Esophagus squamous epithelium (tissue), 4 donors: ENCODE measurements around the gene ETV6.

ENCODE experiments used
- CTCF ChIP-seq, 6 experiments: fragments of 450-650 bp in 4 of 6; fragments of 200-600 bp in 2 of 6; sonication (generic) in 2 of 6; IDR thresholded peaks; one replicate each; pipeline ENCODE4 v1.5.1; 2016 to 2019; ENCODE audit warnings: antibody characterized with exemption in 6 of 6, mild to moderate bottlenecking in 4 of 6, moderate library complexity in 4 of 6
- POLR2A ChIP-seq, 4 donors: fragments of 450-650 bp; IDR thresholded peaks; one replicate each; pipeline ENCODE4 v1.6.1; 2017; ENCODE audit warnings: antibody characterized with exemption in 4 of 4, mild to moderate bottlenecking in 4 of 4, moderate library complexity in 3 of 4

- TF ChIP-seq POLR2A (IDR thresholded peaks at IDR 0.05) (no peak), CTCF (IDR thresholded peaks at IDR 0.05) (no peak)
These were observed 26.6 kb downstream of the ETV6 start for GRCh38 chr12:11676052-11676451.
